SU-DHL-6 (cell line): ENCODE measurements around the gene ZNF726.

ENCODE experiments used
- H2AFZ ChIP-seq: fragments of 200-600 bp; sonication (generic); 2 replicates; pipeline ENCODE4 v1.6.1; 2014; ENCODE audit warnings: low read depth, mild to moderate bottlenecking, moderate library complexity, mixed read lengths, antibody characterized with exemption, low read length; ENCODE audit not compliant: severe bottlenecking
- H3F3A ChIP-seq: fragments of 200-600 bp; shearing (Covaris generic); 2 replicates; pipeline ENCODE4 v1.6.0; 2016; ENCODE audit warnings: antibody characterized with exemption, mild to moderate bottlenecking; ENCODE audit not compliant: insufficient read depth
- H3K27ac ChIP-seq: fragments of 200-600 bp; sonication (generic); 2 replicates; pipeline ENCODE4 v1.5.1; 2016; ENCODE audit warnings: low read depth, mild to moderate bottlenecking, low read length, moderate library complexity, mixed read lengths
- H3K27me3 ChIP-seq: fragments of 200-600 bp; sonication (generic), shearing (Covaris generic); 2 replicates; pipeline ENCODE4 v1.6.0; 2014; ENCODE audit warnings: mild to moderate bottlenecking, low read length
- H3K36me3 ChIP-seq: fragments of 200-600 bp; sonication (generic); 2 replicates; pipeline ENCODE4 v1.6.1; 2014; ENCODE audit warnings: mild to moderate bottlenecking, low read length, mixed read lengths
- H3K4me2 ChIP-seq: fragments of 300-600, 200-600 bp; shearing (Covaris generic), sonication (generic); 2 replicates; pipeline ENCODE4 v1.6.0; 2014; ENCODE audit warnings: low read length, low read depth, mild to moderate bottlenecking; ENCODE audit not compliant: poor library complexity, severe bottlenecking
- H3K4me3 ChIP-seq: fragments of 200-600 bp; sonication (generic); 2 replicates; pipeline ENCODE4 v1.5.1; 2014; ENCODE audit warnings: antibody characterized with exemption, low read length, mild to moderate bottlenecking, mixed read lengths; ENCODE audit not compliant: insufficient read depth, poor library complexity, severe bottlenecking
- H3K79me2 ChIP-seq: fragments of 200-600 bp; sonication (generic); 2 replicates; pipeline ENCODE4 v1.6.1; 2014; ENCODE audit warnings: mild to moderate bottlenecking, low read length, moderate library complexity; ENCODE audit not compliant: insufficient read depth
- H3K9ac ChIP-seq: fragments of 200-600 bp; sonication (generic); 2 replicates; pipeline ENCODE4 v1.7.0; 2014; ENCODE audit warnings: mild to moderate bottlenecking, low read length
- H3K9me2 ChIP-seq: fragments of 200-600 bp; sonication (generic); replicated peaks from 2 replicates; pipeline ENCODE4 v1.6.1; 2014; ENCODE audit warnings: low read length; ENCODE audit not compliant: insufficient read depth
- H3K9me3 ChIP-seq: fragments of 200-600 bp; sonication (generic); 2 replicates; pipeline ENCODE4 v1.6.1; 2014; ENCODE audit warnings: low read length, mixed read lengths; ENCODE audit not compliant: insufficient read depth
- H4K20me1 ChIP-seq: fragments of 200-600 bp; sonication (generic); 2 replicates; pipeline ENCODE4 v1.6.1; 2014; ENCODE audit warnings: low read depth, mild to moderate bottlenecking, antibody characterized with exemption, low read length, moderate library complexity, mixed read lengths
- CTCF ChIP-seq: fragments of 200-600 bp; sonication (generic); IDR thresholded peaks from one replicate; pipeline ENCODE4 v1.5.1; 2017; ENCODE audit warnings: antibody characterized with exemption, mild to moderate bottlenecking, low read length, moderate library complexity; ENCODE audit not compliant: insufficient read depth, poor library complexity, severe bottlenecking
- EZH2phosphoT487 ChIP-seq: fragments of 200-600 bp; sonication (generic), shearing (Covaris generic); conservative IDR thresholded peaks from 2 replicates; pipeline ENCODE4 v1.6.1; 2018; ENCODE audit warnings: mild to moderate bottlenecking, antibody characterized with exemption, low read length, moderate library complexity, mixed read lengths

The ZNF726 gene

GRCh38 chr19:23946569-23946968 is 31.9 kb downstream of the ZNF726 start:
- no peak for TF ChIP-seq EZH2phosphoT487
- TF ChIP-seq CTCF = no peak
- H3K4me2 ChIP-seq = no peak overlapping the region
- H3K27me3 ChIP-seq = no peaks in the 10 kb centered on the region
- no peaks in the 10 kb centered on the region for H3F3A ChIP-seq
- no peaks in the 10 kb centered on the region for H3K9me3 ChIP-seq
- H3K9ac ChIP-seq = no peak overlapping the region
- H3K79me2 ChIP-seq = no peaks in the 10 kb centered on the region
- no peaks in the 10 kb centered on the region for H3K9me2 ChIP-seq
- no peaks in the 10 kb centered on the region for H4K20me1 ChIP-seq
- no peak overlapping the region for H2AFZ ChIP-seq
- no peak overlapping the region for H3K27ac ChIP-seq
- H3K4me3 ChIP-seq = no peak overlapping the region
- H3K36me3 ChIP-seq = peaks cover 34% of the 10 kb centered on the region

- no peaks in the 10 kb centered on the region for H3K9me2 ChIP-seq
Observed at GRCh38 chr19:23949611-23950010, 34.9 kb downstream of the ZNF726 start.

DNA sequence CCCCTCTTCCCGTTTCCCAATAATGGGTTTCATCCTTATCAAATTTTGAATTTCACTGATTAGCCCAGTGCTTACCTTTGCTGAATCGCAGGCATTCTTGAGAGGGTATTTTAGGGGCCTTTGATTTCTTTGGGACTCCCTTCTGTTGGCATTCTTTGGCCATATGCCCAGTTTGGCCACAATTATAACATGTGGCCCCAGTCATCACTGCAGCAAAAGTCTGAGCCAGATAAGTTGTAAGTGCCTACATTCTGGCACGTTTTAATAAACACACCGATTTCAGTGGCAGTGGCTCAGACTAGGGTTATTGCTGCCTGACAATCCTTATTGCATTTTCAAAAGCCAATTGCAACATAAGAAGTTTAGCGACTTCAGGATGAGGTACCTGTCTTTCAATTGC is 41.4 kb downstream of the ZNF726 start:
- Histone ChIP-seq H3K9ac (no peak overlapping the region), H3K9me3 (no peaks in the 10 kb centered on the region), H3K9me2 (no peaks in the 10 kb centered on the region), H3F3A (no peaks in the 10 kb centered on the region), H3K4me3 (no peak overlapping the region), H2AFZ (no peak overlapping the region), H3K27me3 (no peaks in the 10 kb centered on the region), H3K36me3 (no peaks in the 10 kb centered on the region), H4K20me1 (no peaks in the 10 kb centered on the region), H3K27ac (no peak overlapping the region), H3K4me2 (no peak overlapping the region), H3K79me2 (no peaks in the 10 kb centered on the region)
- TF ChIP-seq EZH2phosphoT487 (no peak), CTCF (no peak)

More at GRCh38 chr19:23949611-23950010, 34.9 kb downstream of the ZNF726 start:
- H3K9ac ChIP-seq = no peak overlapping the region
- H3K27me3 ChIP-seq = no peaks in the 10 kb centered on the region
- no peak overlapping the region for H3K4me2 ChIP-seq
- no peak for TF ChIP-seq CTCF
- TF ChIP-seq EZH2phosphoT487 = no peak
- H2AFZ ChIP-seq = no peak overlapping the region
- peaks cover 20% of the 10 kb centered on the region for H3K36me3 ChIP-seq
- no peaks in the 10 kb centered on the region for H4K20me1 ChIP-seq
- H3K79me2 ChIP-seq = no peaks in the 10 kb centered on the region
- H3K4me3 ChIP-seq = no peak overlapping the region
- H3K27ac ChIP-seq = no peak overlapping the region
- no peaks in the 10 kb centered on the region for H3K9me3 ChIP-seq
- no peaks in the 10 kb centered on the region for H3F3A ChIP-seq
